ENCODE results near the gene ENTR1. TPM values are rescaled to one million over a fixed set of nuclear protein-coding genes. Genes with fewer than 3 reads are reported as not detected.

Gene ENTR1
- total RNA-seq, 4 donors from 2014 or later = 37.4 to 93.0 (median 49.7) TPM

- peaks cover 19% of the 10 kb centered on the region for H3K36me3 ChIP-seq
- no CpG with 5 or more reads among the region's 54 CpGs for WGBS
- H3K4me1 ChIP-seq = peaks cover 14% of the 10 kb centered on the region
- no peak overlapping the region for H3K4me3 ChIP-seq
- no peaks in the 10 kb centered on the region for H3K27me3 ChIP-seq
- DNase-seq (ENCODE audit: low spot score in 2 of 2) = no peak
- no peak overlapping the region for H3K27ac ChIP-seq
- TF ChIP-seq CTCF (IDR thresholded peaks at IDR 0.05) (no peak), POLR2A (IDR thresholded peaks at IDR 0.05) (no peak), POLR2AphosphoS5 (IDR thresholded peaks at IDR 0.05) (no peak), EP300 (IDR thresholded peaks at IDR 0.05) (no peak)
- H3K9me3 ChIP-seq = no peaks in the 10 kb centered on the region
Measured at GRCh38 chr9:136355616-136356557, 54.5 kb downstream of the ENTR1 start.

GRCh38 chr9:136354592-136355085 lies 55.8 kb downstream of the ENTR1 start:
- Histone ChIP-seq H3K4me3 (no peak overlapping the region), H3K4me1 (peaks cover 8% of the 10 kb centered on the region), H3K36me3 (peaks cover 19% of the 10 kb centered on the region), H3K27ac (no peak overlapping the region), H3K9me3 (no peaks in the 10 kb centered on the region), H3K27me3 (no peaks in the 10 kb centered on the region)
- 29% methylated on average over 10 of the region's 17 CpGs for WGBS
- no peak for DNase-seq (ENCODE audit: low spot score in 2 of 2)
- TF ChIP-seq POLR2A (IDR thresholded peaks at IDR 0.05) (no peak), POLR2AphosphoS5 (IDR thresholded peaks at IDR 0.05) (no peak), EP300 (IDR thresholded peaks at IDR 0.05) (no peak), CTCF (IDR thresholded peaks at IDR 0.05) (no peak)

GRCh38 chr9:136353757-136354488 lies 56.5 kb downstream of the ENTR1 start:
- WGBS = 60% methylated on average over 5 of the region's 13 CpGs

GRCh38 chr9:136353088-136353487 lies 57.3 kb downstream of the ENTR1 start:
- WGBS = 75% methylated on average over 3 of the region's 11 CpGs
- TF ChIP-seq EP300 (IDR thresholded peaks at IDR 0.05) = no peak
- no peak overlapping the region for H3K27ac ChIP-seq
- no peak for DNase-seq (ENCODE audit: low spot score in 2 of 2)
- no peaks in the 10 kb centered on the region for H3K27me3 ChIP-seq
- peaks cover 20% of the 10 kb centered on the region for H3K36me3 ChIP-seq
- H3K4me1 ChIP-seq = peaks cover 8% of the 10 kb centered on the region
- H3K9me3 ChIP-seq = no peaks in the 10 kb centered on the region
- no peak overlapping the region for H3K4me3 ChIP-seq

More at GRCh38 chr9:136353757-136354488, 56.5 kb downstream of the ENTR1 start:
- DNase-seq (ENCODE audit: low spot score in 2 of 2) = no peak
- H3K4me3 ChIP-seq = no peak overlapping the region
- peaks cover 8% of the 10 kb centered on the region for H3K4me1 ChIP-seq
- no peak for TF ChIP-seq POLR2AphosphoS5 (IDR thresholded peaks at IDR 0.05)
- TF ChIP-seq POLR2A (IDR thresholded peaks at IDR 0.05) = no peak
- TF ChIP-seq EP300 (IDR thresholded peaks at IDR 0.05) = no peak
- TF ChIP-seq CTCF (IDR thresholded peaks at IDR 0.05) = no peak
- no peak overlapping the region for H3K27ac ChIP-seq
- H3K36me3 ChIP-seq = peaks cover 22% of the 10 kb centered on the region
- H3K9me3 ChIP-seq = no peaks in the 10 kb centered on the region
- no peaks in the 10 kb centered on the region for H3K27me3 ChIP-seq

GRCh38 chr9:136352682-136353081 lies 57.7 kb downstream of the ENTR1 start:
- Histone ChIP-seq H3K27me3 (no peaks in the 10 kb centered on the region), H3K4me3 (no peak overlapping the region), H3K4me1 (peaks cover 8% of the 10 kb centered on the region), H3K27ac (no peak overlapping the region), H3K9me3 (no peaks in the 10 kb centered on the region), H3K36me3 (peaks cover 16% of the 10 kb centered on the region)
- WGBS = 77% methylated on average over 12 of the region's 16 CpGs
- TF ChIP-seq POLR2AphosphoS5 (IDR thresholded peaks at IDR 0.05) = no peak
- TF ChIP-seq EP300 (IDR thresholded peaks at IDR 0.05) = no peak
- TF ChIP-seq POLR2A (IDR thresholded peaks at IDR 0.05) = no peak
- no peak for TF ChIP-seq CTCF (IDR thresholded peaks at IDR 0.05)
- DNase-seq (ENCODE audit: low spot score in 2 of 2) = no peak

Other genes with a start within 250 kb of the ENTR1 start
- under 1 TPM in 2 of 4 donors, not detected in 2; 0.26 TPM for gene LHX3, start 205.5 kb downstream of the ENTR1 start, total RNA-seq
- gene QSOX2, start 164.8 kb downstream of the ENTR1 start, total RNA-seq = 10 to 100 TPM; 10.2 to 15.8 (median 12.1) TPM
- gene CCDC187, start 106.5 kb downstream of the ENTR1 start, total RNA-seq = under 1 TPM in 2 of 4 donors, not detected in 2; 0.13 to 0.45 TPM
- 10 to 100 TPM; 11.5 to 14.6 (median 13.7) TPM for gene GPSM1, start 83.1 kb downstream of the ENTR1 start, total RNA-seq
- gene DNLZ, start 46.9 kb downstream of the ENTR1 start, total RNA-seq = 10 to 100 TPM; 11.3 to 46.4 (median 37.9) TPM
- 1 to 10 TPM; 2.3 to 7.4 (median 3.3) TPM for gene CARD9, start 36.9 kb downstream of the ENTR1 start, total RNA-seq
- 10 to 100 TPM in 2 of 4 donors, 1 to 10 TPM in 2; 6.1 to 11.1 (median 9.8) TPM for gene SNAPC4, start 10.4 kb downstream of the ENTR1 start, total RNA-seq
- 10 to 100 TPM; 44.1 to 65.8 (median 63.5) TPM for gene PMPCA, start within 50 bp of the ENTR1 start, total RNA-seq
- 10 to 100 TPM in 3 of 4 donors, 1 to 10 TPM in 1; 9.8 to 20.3 (median 12.9) TPM for gene INPP5E, start 29.2 kb upstream of the ENTR1 start, total RNA-seq
- 10 to 100 TPM; 58.0 to 89.3 (median 75.0) TPM for gene SEC16A, start 72.4 kb upstream of the ENTR1 start, total RNA-seq
- gene NOTCH1, start 135.4 kb upstream of the ENTR1 start, total RNA-seq = 100 to 1,000 TPM in 3 of 4 donors, 10 to 100 TPM in 1; 71.0 to 160 (median 114) TPM